Loucy (cell line): ENCODE measurements around the gene FCN3.

Experiments
- H2AFZ ChIP-seq: fragments of 200-600 bp; sonication (generic); 2 replicates; pipeline ENCODE4 v1.6.0; 2016; ENCODE audit warnings: antibody characterized with exemption, mild to moderate bottlenecking, low read length, moderate library complexity
- H3F3A ChIP-seq: fragments of 200-600 bp; 2 replicates; pipeline ENCODE4 v1.6.0; 2016; ENCODE audit warnings: antibody characterized with exemption, low read depth, mild to moderate bottlenecking
- H3K27me3 ChIP-seq: fragments of 200-600 bp; sonication (generic); 2 replicates; pipeline ENCODE4 v1.6.1; 2014; ENCODE audit warnings: low read length, mild to moderate bottlenecking; ENCODE audit not compliant: insufficient read depth, poor library complexity, severe bottlenecking
- H3K36me3 ChIP-seq: fragments of 200-600 bp; sonication (generic); 2 replicates; pipeline ENCODE4 v1.6.1; 2016; ENCODE audit warnings: low read length; ENCODE audit not compliant: insufficient read depth
- H3K4me1 ChIP-seq: fragments of 200-600 bp; sonication (generic); 2 replicates; pipeline ENCODE4 v1.5.1; 2014; ENCODE audit warnings: low read length, mild to moderate bottlenecking; ENCODE audit not compliant: insufficient read depth, poor library complexity, severe bottlenecking
- H3K4me2 ChIP-seq: fragments of 200-600 bp; sonication (generic); 2 replicates; pipeline ENCODE4 v1.6.0; 2014; ENCODE audit warnings: antibody characterized with exemption, low read length, low read depth, mild to moderate bottlenecking; ENCODE audit not compliant: poor library complexity, severe bottlenecking
- H3K4me3 ChIP-seq: fragments of 200-600 bp; sonication (generic); 2 replicates; pipeline ENCODE4 v1.5.1; 2014; ENCODE audit warnings: low read length, mild to moderate bottlenecking, mixed read lengths; ENCODE audit not compliant: poor library complexity, severe bottlenecking
- H3K79me2 ChIP-seq: fragments of 200-600 bp; sonication (generic); 2 replicates; pipeline ENCODE4 v1.6.1; 2014; ENCODE audit warnings: low read length; ENCODE audit not compliant: insufficient read depth
- H3K9ac ChIP-seq: fragments of 200-600 bp; sonication (generic); 2 replicates; pipeline ENCODE4 v1.6.0; 2014; ENCODE audit warnings: mild to moderate bottlenecking, low read depth, low read length, moderate library complexity; ENCODE audit not compliant: poor library complexity, severe bottlenecking
- H3K9me2 ChIP-seq: fragments of 200-600 bp; sonication (generic); replicated peaks from 2 replicates; pipeline ENCODE4 v1.6.1; 2016; ENCODE audit warnings: low read depth, low read length, mixed read lengths
- H3K9me3 ChIP-seq: fragments of 200-600 bp; sonication (generic); 2 replicates; pipeline ENCODE4 v1.6.1; 2014; ENCODE audit warnings: mild to moderate bottlenecking, antibody characterized with exemption, low read length, low read depth; ENCODE audit not compliant: insufficient read depth
- H4K20me1 ChIP-seq: fragments of 200-600 bp; sonication (generic); 2 replicates; pipeline ENCODE4 v1.6.0; 2014; ENCODE audit warnings: antibody characterized with exemption, low read length, mild to moderate bottlenecking; ENCODE audit not compliant: insufficient read depth, poor library complexity, severe bottlenecking
- CTCF ChIP-seq: fragments of 200-600 bp; sonication (generic); conservative IDR thresholded peaks from 2 replicates; pipeline ENCODE4 v1.5.1; 2014; ENCODE audit warnings: mild to moderate bottlenecking, antibody characterized with exemption, low read length
- EZH2phosphoT487 ChIP-seq: fragments of 200-600 bp; IDR thresholded peaks from 2 replicates; pipeline ENCODE4 v1.6.1; 2018; ENCODE audit warnings: antibody characterized with exemption, mild to moderate bottlenecking, moderate library complexity, borderline replicate concordance

FCN3 gene

DNA sequence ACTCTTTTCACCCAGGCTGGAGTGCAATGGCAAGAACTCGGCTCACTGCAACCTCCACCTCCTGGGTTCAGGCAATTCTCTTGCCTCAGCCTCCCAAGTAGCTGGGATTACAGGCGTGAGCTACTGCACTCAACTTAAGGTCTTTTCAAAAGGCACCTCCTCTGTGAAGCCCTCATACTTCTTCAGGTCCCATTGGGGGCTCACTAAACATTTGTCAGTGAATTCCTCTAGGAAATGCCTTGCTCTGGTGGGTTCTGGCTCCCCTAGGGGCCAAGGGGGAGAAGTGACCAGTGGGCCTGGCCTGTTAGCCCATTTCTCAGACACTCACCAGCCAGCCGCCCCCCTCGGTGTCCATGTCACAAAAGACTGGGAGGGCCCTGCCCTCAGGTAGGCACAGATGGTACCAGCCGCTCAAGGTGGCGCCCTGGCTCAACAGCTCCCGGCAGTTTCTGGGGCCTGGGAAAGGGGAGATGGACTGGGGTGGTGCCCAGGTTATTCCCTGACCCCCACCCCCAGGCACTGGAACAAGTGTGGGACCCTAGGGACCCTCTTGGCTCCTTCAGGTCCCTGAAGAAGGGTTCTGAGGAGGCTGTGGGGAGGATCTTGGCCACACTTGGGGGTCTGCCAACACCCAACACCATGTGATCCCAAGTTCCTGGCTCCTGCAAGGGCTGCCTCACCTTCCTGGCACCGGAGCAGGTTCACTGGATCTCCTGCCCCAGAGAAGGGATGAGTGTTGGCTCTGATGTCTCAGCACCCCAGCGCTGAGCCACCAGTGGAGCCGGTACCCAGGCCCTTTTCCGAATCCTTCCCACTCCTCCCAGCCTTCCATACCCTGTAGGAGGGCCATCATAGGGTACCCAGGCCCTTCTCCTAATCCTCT lies 1.6 kb downstream of the FCN3 start:
- Histone ChIP-seq H2AFZ (no peak overlapping the region), H3F3A (no peaks in the 10 kb centered on the region), H3K79me2 (no peaks in the 10 kb centered on the region), H3K4me3 (no peak overlapping the region), H3K9me2 (no peaks in the 10 kb centered on the region), H3K9me3 (no peaks in the 10 kb centered on the region), H4K20me1 (no peaks in the 10 kb centered on the region), H3K27me3 (no peaks in the 10 kb centered on the region), H3K9ac (no peak overlapping the region), H3K36me3 (no peaks in the 10 kb centered on the region), H3K4me1 (no peaks in the 10 kb centered on the region), H3K4me2 (no peak overlapping the region)
- TF ChIP-seq EZH2phosphoT487 (no peak), CTCF (peak; percentile 53)

GRCh38 chr1:27372022-27372807 lies 2.4 kb downstream of the FCN3 start:
- Histone ChIP-seq H3K9ac (no peak overlapping the region), H3K79me2 (no peaks in the 10 kb centered on the region), H3K9me3 (no peaks in the 10 kb centered on the region), H3K4me3 (no peak overlapping the region), H2AFZ (no peak overlapping the region), H3F3A (no peaks in the 10 kb centered on the region), H3K9me2 (no peaks in the 10 kb centered on the region), H3K27me3 (no peaks in the 10 kb centered on the region), H3K4me1 (peaks cover 6% of the 10 kb centered on the region), H4K20me1 (no peaks in the 10 kb centered on the region), H3K4me2 (no peak overlapping the region), H3K36me3 (no peaks in the 10 kb centered on the region)
- no peak for TF ChIP-seq EZH2phosphoT487
- TF ChIP-seq CTCF, result no peak

DNA sequence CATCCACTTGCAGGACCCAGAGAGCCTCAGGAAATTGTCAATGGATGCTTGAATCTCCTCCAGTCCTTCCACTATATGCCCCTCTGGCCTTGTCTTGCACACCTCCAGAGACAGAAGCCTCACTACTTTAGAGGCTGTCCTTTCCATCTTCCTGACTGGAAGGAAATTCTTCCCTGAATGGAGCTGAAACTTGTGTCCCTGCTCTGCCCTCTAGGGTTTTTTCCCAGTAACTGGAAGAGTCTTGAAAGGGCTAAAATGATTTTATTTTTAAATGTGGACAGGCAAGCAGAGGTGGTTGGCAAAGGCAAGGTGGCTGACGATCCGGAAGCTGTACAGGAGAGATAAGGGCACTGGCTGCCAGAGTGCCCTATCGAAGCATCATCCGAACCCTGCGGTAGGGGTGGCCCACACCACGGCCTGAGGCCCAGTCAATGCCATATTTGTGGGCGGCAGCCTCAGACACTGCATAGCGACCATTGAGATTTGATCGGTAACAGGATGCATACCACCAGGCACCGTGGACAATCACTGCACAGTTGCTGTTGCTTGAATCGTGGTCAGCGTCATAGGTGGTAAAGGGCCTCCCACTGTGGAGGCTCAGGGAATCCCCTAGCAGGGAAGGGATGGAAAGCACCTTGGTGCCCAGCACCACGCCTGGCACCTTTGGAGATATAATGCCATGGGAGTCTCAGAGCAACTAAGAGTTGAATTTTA lies 5.6 kb downstream of the FCN3 start:
- no peak for TF ChIP-seq EZH2phosphoT487
- Histone ChIP-seq H3K4me3 (no peak overlapping the region), H3K9me3 (no peaks in the 10 kb centered on the region), H3K27me3 (no peaks in the 10 kb centered on the region), H3K9me2 (no peaks in the 10 kb centered on the region), H3K79me2 (no peaks in the 10 kb centered on the region), H3K4me1 (peaks cover 26% of the 10 kb centered on the region), H3K36me3 (no peaks in the 10 kb centered on the region), H2AFZ (no peak overlapping the region), H4K20me1 (no peaks in the 10 kb centered on the region), H3K4me2 (no peak overlapping the region), H3K9ac (no peak overlapping the region), H3F3A (no peaks in the 10 kb centered on the region)
